ENCODE measurements around the gene IQGAP2.

The IQGAP2 gene

GRCh38 chr5:76412511-76412910 lies 9.4 kb downstream of the IQGAP2 start:
- H3F3A ChIP-seq (ENCODE audit: insufficient read depth): no peaks in the 10 kb centered on the region
- no peak overlapping the region for H3K9ac ChIP-seq (ENCODE audit: low read length)
- H2AFZ ChIP-seq (ENCODE audit: low read depth, low read length, severe bottlenecking): no peak overlapping the region
- no peak for TF ChIP-seq EZH2phosphoT487 (conservative IDR thresholded peaks at IDR 0.05; ENCODE audit: low read length)
- TF ChIP-seq, protein P1, sequence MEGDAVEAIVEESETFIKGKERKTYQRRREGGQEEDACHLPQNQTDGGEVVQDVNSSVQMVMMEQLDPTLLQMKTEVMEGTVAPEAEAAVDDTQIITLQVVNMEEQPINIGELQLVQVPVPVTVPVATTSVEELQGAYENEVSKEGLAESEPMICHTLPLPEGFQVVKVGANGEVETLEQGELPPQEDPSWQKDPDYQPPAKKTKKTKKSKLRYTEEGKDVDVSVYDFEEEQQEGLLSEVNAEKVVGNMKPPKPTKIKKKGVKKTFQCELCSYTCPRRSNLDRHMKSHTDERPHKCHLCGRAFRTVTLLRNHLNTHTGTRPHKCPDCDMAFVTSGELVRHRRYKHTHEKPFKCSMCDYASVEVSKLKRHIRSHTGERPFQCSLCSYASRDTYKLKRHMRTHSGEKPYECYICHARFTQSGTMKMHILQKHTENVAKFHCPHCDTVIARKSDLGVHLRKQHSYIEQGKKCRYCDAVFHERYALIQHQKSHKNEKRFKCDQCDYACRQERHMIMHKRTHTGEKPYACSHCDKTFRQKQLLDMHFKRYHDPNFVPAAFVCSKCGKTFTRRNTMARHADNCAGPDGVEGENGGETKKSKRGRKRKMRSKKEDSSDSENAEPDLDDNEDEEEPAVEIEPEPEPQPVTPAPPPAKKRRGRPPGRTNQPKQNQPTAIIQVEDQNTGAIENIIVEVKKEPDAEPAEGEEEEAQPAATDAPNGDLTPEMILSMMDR (IDR thresholded peaks at IDR 0.05; ENCODE audit: insufficient read depth, low read length, poor library complexity, severe bottlenecking): no peak
- H4K20me1 ChIP-seq (ENCODE audit: low read depth, low read length): no peaks in the 10 kb centered on the region
- no peaks in the 10 kb centered on the region for H3K36me3 ChIP-seq (ENCODE audit: low read length)
- no peaks in the 10 kb centered on the region for H3K9me2 ChIP-seq (replicated peaks; ENCODE audit: insufficient read depth, low read length)
- no peak overlapping the region for H3K27ac ChIP-seq (ENCODE audit: low read depth, low read length)
- no peak overlapping the region for H3K4me2 ChIP-seq (ENCODE audit: low read depth, low read length, poor library complexity, severe bottlenecking)
- H3K4me3 ChIP-seq (ENCODE audit: insufficient read depth, low read length, poor library complexity, severe bottlenecking): no peak overlapping the region
- H3K9me3 ChIP-seq (ENCODE audit: insufficient read depth, low read length): no peaks in the 10 kb centered on the region
- no peaks in the 10 kb centered on the region for H3K27me3 ChIP-seq (ENCODE audit: low read length)
- H3K79me2 ChIP-seq (ENCODE audit: insufficient read depth, low read length): no peaks in the 10 kb centered on the region

- H3K9me3 ChIP-seq (ENCODE audit: insufficient read depth, low read length): no peaks in the 10 kb centered on the region
- H3K4me2 ChIP-seq (ENCODE audit: low read depth, low read length, poor library complexity, severe bottlenecking): no peak overlapping the region
- no peaks in the 10 kb centered on the region for H3K36me3 ChIP-seq (ENCODE audit: low read length)
- no peak overlapping the region for H3K9ac ChIP-seq (ENCODE audit: low read length)
- no peaks in the 10 kb centered on the region for H3K9me2 ChIP-seq (replicated peaks; ENCODE audit: insufficient read depth, low read length)
- H4K20me1 ChIP-seq (ENCODE audit: low read depth, low read length): no peaks in the 10 kb centered on the region
- H3K4me3 ChIP-seq (ENCODE audit: insufficient read depth, low read length, poor library complexity, severe bottlenecking): no peak overlapping the region
- no peaks in the 10 kb centered on the region for H3K27me3 ChIP-seq (ENCODE audit: low read length)
- no peak overlapping the region for H2AFZ ChIP-seq (ENCODE audit: low read depth, low read length, severe bottlenecking)
- H3K27ac ChIP-seq (ENCODE audit: low read depth, low read length): no peak overlapping the region
- no peak for TF ChIP-seq EZH2phosphoT487 (conservative IDR thresholded peaks at IDR 0.05; ENCODE audit: low read length)
- H3K79me2 ChIP-seq (ENCODE audit: insufficient read depth, low read length): no peaks in the 10 kb centered on the region
- no peaks in the 10 kb centered on the region for H3F3A ChIP-seq (ENCODE audit: insufficient read depth)
Measured at GRCh38 chr5:76413746-76414145, 10.7 kb downstream of the IQGAP2 start.

DNA sequence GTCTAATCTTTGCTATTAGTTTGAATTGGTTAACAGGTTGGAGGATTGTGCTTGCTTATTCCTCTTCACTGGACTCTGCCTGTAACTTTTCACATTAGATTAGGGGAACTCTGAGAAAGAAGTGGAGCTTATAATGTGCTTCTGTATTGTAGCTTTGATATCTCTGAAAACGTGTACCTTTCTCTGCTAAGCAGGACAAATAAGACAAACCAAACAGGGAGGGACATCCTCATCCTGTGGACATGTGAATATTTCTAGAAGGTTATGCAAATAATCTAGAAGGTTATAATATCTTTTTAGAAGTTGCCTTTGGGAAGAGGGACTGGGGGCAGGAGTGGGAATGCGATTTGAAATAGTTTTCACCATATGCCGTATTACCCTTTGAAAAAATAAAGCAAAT lies 11.7 kb downstream of the IQGAP2 start:
- Histone ChIP-seq H3K9me3 (ENCODE audit: insufficient read depth, low read length) (no peaks in the 10 kb centered on the region), H3K36me3 (ENCODE audit: low read length) (no peaks in the 10 kb centered on the region), H2AFZ (ENCODE audit: low read depth, low read length, severe bottlenecking) (no peak overlapping the region), H3K9ac (ENCODE audit: low read length) (no peak overlapping the region), H4K20me1 (ENCODE audit: low read depth, low read length) (no peaks in the 10 kb centered on the region), H3K79me2 (ENCODE audit: insufficient read depth, low read length) (no peaks in the 10 kb centered on the region), H3K4me2 (ENCODE audit: low read depth, low read length, poor library complexity, severe bottlenecking) (no peak overlapping the region), H3K4me3 (ENCODE audit: insufficient read depth, low read length, poor library complexity, severe bottlenecking) (no peak overlapping the region), H3K9me2 (replicated peaks; ENCODE audit: insufficient read depth, low read length) (no peaks in the 10 kb centered on the region), H3F3A (ENCODE audit: insufficient read depth) (no peaks in the 10 kb centered on the region), H3K27ac (ENCODE audit: low read depth, low read length) (no peak overlapping the region), H3K27me3 (ENCODE audit: low read length) (no peaks in the 10 kb centered on the region)
- TF ChIP-seq EZH2phosphoT487 (conservative IDR thresholded peaks at IDR 0.05; ENCODE audit: low read length): no peak

DNA sequence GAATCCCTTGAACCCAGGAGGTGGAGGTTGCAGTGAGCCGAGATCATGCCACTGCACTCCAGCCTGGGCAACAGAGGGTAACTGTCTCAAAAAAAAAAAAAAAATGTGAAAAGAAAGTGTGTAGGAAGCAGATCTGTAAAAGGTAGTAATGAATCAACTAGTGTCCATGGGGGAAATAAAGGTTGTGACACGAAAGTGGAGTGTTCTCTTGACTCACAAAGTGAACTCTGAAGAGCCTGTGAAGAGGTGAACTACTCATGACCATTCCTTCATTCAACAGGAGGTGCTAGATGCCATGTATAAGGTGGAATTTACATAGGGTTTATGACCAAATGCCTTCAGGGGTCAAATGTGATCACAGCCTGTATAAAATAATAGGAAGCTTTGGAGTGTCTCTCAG lies 12.8 kb downstream of the IQGAP2 start:
- no peaks in the 10 kb centered on the region for H3K9me3 ChIP-seq (ENCODE audit: insufficient read depth, low read length)
- no peaks in the 10 kb centered on the region for H3K36me3 ChIP-seq (ENCODE audit: low read length)
- H2AFZ ChIP-seq (ENCODE audit: low read depth, low read length, severe bottlenecking): no peak overlapping the region
- no peak overlapping the region for H3K4me3 ChIP-seq (ENCODE audit: insufficient read depth, low read length, poor library complexity, severe bottlenecking)
- TF ChIP-seq EZH2phosphoT487 (conservative IDR thresholded peaks at IDR 0.05; ENCODE audit: low read length): no peak
- TF ChIP-seq, protein P1 (IDR thresholded peaks at IDR 0.05; ENCODE audit: insufficient read depth, low read length, poor library complexity, severe bottlenecking): no peak
- H3K79me2 ChIP-seq (ENCODE audit: insufficient read depth, low read length): no peaks in the 10 kb centered on the region
- H4K20me1 ChIP-seq (ENCODE audit: low read depth, low read length): no peaks in the 10 kb centered on the region
- H3K27me3 ChIP-seq (ENCODE audit: low read length): no peaks in the 10 kb centered on the region
- H3K9me2 ChIP-seq (replicated peaks; ENCODE audit: insufficient read depth, low read length): no peaks in the 10 kb centered on the region
- H3K27ac ChIP-seq (ENCODE audit: low read depth, low read length): no peak overlapping the region
- H3F3A ChIP-seq (ENCODE audit: insufficient read depth): no peaks in the 10 kb centered on the region
- H3K9ac ChIP-seq (ENCODE audit: low read length): no peak overlapping the region
- H3K4me2 ChIP-seq (ENCODE audit: low read depth, low read length, poor library complexity, severe bottlenecking): no peak overlapping the region

All from SU-DHL-6 (cell line).